Measurements from ENCODE around the gene SIGLEC1. TPM values are rescaled to one million over a fixed set of nuclear protein-coding genes. Genes with fewer than 3 reads are reported as not detected.

The SIGLEC1 gene
- polyA plus RNA-seq, 3 donors, result 0.58 to 0.72 (median 0.60) TPM

DNA sequence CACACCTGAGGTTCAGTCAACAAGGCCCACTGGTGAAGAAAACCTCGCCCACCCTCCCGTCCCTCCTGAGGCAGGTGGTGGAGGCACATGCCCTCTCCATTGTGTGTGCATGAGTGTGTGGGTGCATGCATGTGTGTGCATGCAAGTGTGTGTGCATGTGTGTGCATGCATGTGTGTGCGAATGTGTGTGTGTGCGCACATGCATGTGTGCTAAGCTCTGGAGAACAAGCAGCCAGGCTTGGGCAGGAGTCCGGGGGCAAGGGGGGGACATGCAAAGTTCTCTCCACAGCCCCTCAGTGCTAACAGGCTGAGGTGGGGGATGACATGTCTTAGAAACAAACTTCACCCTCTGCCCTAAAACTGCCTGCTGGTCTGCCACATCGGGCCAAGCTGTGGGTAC, 17.0 kb upstream of the SIGLEC1 start:
- DNase-seq (ENCODE audit: low read depth in 3 of 3, low spot score in 2 of 3), result no peak

DNA sequence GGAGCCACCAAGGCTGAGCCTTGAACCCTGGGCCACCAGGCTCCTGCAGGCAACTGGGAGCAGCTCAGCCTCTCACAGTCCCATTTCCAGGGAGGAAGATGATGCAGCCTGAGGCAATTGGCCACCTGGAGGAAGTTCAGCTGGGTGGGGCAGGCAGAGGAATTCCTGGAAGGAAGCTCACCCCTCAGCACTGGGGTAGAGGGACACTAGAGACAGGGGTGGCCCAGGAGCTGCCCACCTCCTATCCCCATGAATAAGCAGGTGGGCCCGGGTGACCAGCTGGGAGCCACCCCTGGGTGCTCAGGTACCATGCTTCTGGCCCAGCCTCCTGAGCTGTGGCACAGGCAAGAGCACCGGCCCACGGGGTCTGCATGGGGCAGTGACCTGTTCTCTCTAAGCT, 16.5 kb upstream of the SIGLEC1 start:
- DNase-seq (ENCODE audit: low read depth in 3 of 3, low spot score in 2 of 3), result no peak

DNA sequence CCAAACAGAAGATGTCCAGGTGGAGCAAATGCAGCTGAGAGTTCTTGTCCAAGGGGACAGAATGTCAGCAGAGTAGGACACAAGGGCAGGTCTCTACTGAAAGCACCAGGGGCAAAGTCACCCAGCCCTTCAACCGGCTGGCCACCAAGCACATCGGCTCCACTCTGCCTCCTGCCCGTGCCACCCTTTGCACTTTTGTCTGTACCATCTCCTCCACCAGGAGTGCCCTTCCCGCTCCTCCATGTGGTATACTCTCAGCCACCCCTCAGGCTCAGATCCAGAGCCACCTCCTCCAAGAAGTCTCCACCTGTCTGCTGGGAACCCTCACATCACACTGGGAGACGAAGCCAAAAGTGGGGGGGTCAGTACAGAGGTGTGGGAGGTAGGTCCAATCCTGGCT, 16.0 kb upstream of the SIGLEC1 start:
- DNase-seq (ENCODE audit: low read depth in 3 of 3, low spot score in 2 of 3), result no peak

DNA sequence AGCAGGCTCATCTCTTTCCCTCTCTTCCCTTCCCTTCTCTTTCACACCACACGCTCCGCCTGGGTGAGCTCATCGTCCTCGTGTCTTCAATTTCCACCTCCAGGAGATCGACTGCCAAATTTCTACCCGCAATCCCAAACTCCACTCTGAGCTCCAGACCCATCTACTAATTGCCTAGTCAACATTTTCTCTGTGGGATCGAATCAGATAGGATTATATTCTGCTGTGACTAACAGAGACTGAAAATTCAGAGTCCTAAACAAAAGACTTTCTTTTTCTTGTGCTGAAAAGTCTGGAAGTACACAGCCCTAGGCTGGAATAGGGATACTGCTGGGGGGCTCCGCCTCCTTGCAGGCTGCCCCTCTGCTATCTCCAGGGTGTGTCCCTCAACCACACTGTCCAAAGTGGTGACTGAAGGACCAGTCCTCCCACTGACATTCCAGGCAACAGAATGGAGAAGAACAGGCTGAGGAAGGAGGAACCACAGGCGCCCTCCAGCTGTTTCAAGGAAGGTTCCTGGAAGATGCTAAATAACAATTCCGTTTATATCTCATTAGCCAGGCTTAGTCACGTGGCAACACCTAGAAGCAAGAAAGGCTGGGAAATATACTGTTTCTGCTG, 15.1 kb upstream of the SIGLEC1 start:
- no peak for DNase-seq (ENCODE audit: low read depth in 3 of 3, low spot score in 2 of 3)

DNA sequence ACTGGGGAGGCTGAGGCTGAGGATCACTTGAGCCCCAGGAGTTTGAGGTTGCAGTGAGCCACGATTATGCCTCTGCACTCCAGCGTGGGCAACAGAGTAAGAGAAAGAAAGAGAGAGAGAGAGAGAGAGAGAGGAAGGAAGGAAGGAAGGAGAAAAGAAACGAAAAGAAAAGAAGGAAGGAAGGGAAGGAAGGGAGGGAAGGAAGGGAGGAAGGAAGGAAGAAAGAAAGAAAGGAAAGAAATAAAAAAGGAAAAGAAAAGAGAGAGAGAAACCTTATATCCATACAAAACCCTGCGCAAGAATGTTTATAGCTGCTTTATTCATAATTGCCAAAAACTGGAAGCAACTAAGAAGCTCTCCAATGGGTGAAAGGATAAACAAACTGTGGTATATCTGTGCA, 12.0 kb upstream of the SIGLEC1 start:
- DNase-seq (ENCODE audit: low read depth in 3 of 3, low spot score in 2 of 3), result no peak

DNA sequence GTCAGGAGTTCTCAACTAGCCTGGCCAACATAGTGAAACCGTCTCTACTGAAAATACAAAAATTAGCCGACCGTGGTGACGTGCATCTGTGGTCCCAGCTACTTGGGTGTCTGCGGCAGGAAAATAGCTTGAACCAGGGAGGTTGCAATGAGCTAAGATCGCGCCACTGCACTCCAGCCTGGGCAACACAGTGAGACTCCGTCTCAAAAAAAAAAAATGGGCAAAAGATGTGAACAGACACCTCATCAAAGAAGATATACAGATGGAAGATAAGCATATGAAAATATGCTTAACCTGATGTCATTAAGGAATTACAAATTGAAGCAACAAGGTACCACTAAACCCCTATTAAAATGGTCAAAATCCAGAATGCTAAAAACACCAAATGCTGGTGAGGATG, 10.9 kb upstream of the SIGLEC1 start:
- DNase-seq (ENCODE audit: low read depth in 3 of 3, low spot score in 2 of 3), result no peak

DNA sequence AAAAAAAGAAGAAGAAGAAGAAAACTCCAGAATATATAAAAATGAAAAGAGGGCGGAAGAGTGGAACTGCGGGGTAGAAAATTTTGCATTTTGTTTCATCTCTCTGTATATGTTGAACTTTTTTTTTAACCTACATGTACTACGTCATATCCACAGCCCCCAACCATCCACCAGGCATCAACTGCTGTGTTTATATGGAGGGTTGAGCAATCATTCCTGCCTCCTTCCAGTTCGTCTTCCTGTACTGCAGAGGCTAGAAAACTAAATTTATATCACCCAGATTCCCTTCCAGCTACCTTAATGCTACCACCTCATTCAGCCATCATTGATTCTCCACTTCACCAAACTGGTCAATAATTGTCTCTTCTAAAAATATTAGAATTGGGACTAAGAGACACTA, 9.5 kb upstream of the SIGLEC1 start:
- DNase-seq (ENCODE audit: low read depth in 3 of 3, low spot score in 2 of 3), result no peak

DNA sequence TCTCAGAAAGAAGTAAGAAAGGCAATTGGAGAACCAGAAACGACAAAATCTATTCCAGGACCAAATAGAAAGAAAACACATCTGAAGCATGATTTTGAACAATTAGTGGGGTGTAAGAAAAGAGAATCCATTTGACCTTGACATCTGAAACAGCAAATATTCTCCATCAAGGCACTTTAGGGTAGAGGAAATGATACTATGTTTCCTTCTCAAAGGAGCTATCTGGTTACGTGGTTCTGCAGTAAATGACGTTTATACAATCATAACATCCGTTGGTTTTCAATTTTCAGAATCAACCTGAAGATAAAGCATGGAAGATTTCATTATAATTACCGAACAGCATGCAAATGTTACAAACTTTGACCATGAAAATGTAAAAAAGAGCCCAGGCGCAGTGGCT, 8.2 kb upstream of the SIGLEC1 start:
- DNase-seq (ENCODE audit: low read depth in 3 of 3, low spot score in 2 of 3), result no peak

DNA sequence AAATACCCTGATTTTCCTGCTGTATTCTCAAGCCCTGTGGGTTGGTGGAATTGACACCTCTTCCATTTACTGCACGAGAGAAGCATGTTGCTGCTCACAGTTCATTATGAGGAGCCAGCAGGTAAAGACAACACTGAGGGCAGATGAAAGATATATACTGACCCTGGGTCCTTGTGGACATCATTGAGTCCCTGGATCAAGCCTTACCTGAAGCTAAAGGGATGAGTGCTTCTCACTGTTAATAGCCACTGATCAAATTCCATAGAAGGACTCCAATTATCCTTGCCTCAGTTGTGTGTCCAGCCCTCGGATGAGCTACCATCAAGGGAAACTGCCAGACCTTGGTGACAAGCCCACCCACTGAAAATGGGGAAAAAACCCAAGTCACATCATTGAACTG, 7.7 kb upstream of the SIGLEC1 start:
- DNase-seq (ENCODE audit: low read depth in 3 of 3, low spot score in 2 of 3), result no peak

DNA sequence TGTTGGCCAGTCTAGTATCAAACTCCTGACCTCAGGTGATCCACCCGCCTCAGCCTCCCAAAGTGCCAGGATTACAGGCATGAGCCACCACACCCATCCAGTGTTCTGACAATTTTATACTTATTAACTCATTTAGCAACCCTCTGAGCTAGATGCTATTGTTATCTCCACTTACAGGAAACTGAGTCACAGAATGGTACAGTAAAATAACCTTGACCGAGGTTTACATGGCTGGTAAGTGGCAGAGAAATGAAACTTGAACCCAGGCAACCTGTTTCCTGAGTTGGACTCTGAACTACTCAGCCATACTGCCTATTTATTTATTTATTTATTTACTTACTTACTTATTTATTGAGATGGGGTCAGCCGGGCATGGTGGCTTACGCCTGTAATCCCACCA, 6.6 kb upstream of the SIGLEC1 start:
- DNase-seq (ENCODE audit: low read depth in 3 of 3, low spot score in 2 of 3), result no peak

DNA sequence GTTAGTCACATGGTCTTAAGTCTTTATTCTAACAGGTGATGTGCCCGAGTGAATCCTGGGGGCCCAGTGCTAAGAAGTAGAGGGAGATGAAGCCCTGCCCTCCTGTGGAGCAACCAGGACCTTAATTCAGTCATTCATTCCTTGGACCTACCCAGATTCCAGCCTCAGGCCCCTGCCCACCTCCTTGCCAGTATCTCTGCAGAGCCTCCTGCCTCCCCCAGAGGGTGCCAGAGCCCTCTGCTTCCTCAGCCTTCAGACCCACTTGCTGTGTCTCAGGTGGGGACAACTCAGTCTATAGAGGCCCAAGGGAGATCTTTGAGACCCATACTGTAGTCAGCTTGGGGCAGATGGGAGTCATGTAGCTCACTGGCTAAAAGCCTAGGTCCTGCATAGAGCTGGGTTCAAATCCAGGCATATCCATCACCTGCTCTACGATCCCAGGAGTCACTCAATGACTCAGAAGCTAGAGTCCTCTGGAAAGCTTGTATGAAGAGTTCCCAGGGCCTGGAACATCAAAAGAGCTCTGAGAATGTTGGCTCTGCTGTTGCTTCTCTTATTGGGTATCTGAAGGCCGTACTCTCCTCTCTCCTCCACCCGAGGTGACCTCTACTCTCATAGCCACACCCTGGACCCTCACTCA, 3.9 kb upstream of the SIGLEC1 start:
- DNase-seq (ENCODE audit: low read depth in 3 of 3, low spot score in 2 of 3), result peak in 1 of 3 donors; percentile 34

DNA sequence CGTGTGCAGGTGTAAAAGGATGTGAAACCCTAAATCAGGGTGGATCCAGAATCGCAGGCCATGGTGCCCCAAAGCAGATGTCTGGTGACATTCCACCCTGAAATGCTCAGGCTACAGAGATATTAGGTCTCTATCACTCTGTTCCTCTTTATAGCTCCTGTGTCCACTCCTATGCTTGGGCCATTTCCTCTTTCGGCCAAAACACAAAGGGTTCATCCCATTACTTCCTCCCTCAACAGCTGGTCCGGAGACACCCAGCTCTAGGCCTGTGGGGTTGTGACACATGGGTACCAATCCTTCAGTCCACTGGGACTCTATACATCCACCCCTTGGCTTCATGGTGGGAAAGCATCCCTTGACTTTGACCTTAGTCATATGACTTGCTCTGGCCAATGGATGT, 1.7 kb upstream of the SIGLEC1 start:
- no peak for DNase-seq (ENCODE audit: low read depth in 3 of 3, low spot score in 2 of 3)

DNA sequence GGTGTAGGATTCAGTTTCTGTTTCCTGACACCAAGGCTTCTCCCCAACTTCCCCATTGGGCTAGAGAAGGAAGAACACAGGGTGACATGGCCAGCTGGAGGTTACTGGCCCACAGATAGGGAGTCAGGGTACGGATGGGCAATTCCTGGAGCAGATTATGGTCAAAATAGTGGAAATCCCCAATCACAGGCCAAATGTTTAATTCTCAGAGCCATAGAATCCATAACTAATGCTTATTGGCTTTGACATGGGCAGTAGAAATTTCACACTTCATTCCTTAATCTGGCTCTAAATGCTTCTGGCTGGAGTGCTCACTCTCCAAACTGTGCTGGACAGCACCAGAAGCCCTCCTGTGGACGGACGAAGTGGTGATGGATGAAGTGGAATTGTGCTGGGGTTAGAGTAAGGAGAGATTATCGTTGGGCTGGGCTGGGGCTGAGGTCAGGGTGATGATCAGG, 887 bp downstream of the SIGLEC1 start:
- no peak for DNase-seq (ENCODE audit: low read depth in 3 of 3, low spot score in 2 of 3)

DNA sequence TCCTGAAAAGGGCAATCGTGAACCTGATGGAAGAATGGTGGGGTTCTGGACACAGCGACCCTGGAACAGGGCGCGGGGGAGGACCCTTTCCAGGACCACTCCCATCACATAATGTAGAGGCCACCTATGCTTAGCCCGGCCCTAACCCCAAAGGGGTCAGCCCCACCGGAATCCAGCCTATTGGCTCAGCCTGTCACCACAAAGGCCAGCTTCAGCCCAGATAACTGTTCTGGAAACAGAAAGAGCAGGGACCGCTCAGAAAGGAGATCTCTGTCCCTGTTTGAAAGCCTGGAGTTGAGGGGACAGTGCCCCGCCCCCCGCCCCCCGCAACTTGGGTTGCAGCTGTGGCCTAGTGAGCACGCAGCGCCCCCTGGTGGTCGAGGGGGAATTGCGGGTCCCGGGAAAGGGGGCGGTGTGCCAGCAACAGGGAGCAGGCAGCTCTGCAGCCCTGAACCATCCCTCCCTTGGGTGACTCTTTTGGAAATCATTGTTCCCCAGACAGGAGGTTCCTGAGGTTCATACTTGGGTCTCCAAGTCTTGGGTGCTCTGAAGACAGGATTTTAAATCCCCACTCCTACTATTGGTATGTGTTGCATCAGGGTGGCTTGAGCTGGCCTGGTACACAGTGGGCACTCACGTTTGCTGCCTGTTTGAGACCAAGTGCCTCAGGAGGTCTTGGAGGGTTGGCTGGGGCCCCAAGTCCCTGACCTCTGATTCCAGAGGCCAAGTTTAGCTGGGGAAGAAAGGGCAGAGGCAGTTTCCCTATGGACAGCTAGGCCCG, 1.5 kb downstream of the SIGLEC1 start:
- no peak for DNase-seq (ENCODE audit: low read depth in 3 of 3, low spot score in 2 of 3)

DNA sequence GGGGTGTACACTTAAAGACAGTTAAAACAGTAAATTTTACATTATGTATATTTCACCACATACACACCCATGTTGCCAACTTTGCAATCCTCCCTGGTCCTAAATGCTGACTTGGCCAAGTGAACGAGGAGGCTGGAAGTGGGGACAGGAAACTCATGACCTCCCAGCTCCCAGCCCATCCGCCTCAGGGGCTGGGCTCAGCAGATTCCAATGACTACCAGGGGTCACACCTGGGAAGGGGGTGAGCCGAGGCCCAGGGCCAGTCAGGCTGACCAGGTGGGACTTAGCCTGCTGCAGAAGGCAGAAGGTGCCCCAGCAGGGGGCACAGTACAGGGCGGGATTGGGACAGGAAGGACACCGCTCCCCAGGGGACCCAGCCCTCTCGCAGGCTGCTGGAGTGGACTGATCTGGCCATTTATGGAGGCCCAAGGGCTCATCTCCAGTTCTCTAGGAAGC, 2.4 kb downstream of the SIGLEC1 start:
- no peak for DNase-seq (ENCODE audit: low read depth in 3 of 3, low spot score in 2 of 3)

DNA sequence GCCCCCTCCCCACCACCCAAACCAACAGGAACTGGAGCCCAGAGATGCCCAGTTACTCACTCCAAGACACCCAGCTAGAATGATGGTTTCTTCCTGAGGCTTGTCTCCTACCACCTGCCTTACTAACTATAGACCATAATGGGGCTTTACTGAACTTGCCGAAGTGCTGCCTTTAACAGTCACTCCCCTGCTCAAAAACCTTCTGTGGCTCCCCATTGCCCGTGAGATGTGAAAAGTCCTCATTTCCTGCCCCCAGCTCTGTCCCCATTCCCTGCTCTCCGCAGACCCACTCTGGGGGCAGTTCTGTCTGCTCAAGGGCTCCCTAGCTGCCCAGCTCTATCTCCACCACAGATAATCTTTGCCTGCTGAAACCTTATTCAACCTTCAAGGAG, 4.9 kb downstream of the SIGLEC1 start:
- no peak for DNase-seq (ENCODE audit: low read depth in 3 of 3, low spot score in 2 of 3)

DNA sequence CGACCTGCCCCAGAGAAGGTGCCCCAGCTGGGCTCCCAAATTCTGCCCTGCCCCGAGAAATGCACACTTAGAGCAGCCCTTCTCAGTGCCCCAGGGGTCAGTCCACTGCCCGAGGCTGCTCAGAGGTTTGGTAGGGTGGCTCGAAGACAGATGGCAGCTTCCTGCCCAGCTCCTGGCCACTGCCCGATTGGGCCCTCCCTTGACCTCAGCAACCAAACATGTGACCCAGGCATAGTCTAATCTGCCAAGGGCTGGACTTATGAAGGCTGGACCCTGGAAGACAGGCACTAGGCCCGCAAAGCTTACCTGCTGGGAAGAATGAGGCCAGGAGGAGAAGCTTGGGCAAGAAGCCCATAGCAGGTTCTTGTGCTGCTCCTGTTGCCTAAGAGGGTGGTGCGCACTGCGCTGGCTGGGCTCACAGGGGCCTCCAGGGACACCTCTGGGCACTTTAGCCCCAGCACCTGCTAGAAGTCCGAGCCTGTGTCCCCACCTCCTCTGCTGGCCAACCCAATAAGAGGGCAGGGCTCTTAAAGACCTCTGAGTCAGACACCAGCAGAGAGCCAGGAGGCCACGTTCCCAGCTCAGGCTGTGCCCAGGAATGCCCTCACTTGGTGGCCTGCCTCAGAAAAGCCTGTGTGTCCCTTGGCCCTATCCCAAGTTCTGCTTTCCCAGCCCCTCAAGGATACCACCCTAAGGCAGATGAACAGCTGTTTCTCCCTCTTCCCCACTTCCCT, 5.5 kb downstream of the SIGLEC1 start:
- no peak for DNase-seq (ENCODE audit: low read depth in 3 of 3, low spot score in 2 of 3)

DNA sequence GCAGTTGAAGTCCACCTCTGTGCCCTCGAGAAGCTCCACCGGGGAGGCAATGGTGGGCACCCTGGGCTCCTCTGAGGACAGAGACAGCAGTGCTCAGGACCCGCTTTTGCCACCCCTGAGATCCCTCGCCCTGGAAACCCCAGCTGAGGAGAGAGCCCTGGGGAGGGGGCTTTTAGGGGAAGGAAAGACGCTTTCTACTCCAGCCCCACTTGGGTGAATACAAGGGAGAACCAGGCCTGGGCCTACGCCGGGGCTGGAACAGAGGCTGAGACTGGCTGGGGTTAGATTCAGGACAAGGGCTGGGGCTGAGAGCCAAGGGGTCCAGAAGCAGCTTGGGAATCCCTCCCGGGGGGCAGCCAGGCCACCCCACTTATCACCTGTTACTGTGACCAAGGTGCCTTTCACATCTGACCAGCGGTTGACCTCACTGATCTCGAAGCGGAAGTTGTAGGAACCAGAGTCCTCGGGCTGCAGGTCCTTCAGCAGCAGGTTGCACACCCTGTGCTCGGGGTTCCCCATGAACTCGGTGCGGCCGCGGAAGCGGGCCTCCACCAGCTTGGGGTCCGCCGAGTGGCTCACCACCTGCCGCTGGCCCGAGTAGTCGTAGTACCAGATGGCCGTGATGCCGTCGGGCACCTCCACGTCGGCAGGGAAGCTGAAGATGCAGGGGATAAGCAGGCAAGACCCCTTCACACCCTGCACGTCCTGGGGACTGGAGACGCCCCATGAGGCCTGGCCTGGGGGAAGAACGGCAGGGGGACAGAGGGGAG, 6.2 kb downstream of the SIGLEC1 start:
- no peak for DNase-seq (ENCODE audit: low read depth in 3 of 3, low spot score in 2 of 3)

DNA sequence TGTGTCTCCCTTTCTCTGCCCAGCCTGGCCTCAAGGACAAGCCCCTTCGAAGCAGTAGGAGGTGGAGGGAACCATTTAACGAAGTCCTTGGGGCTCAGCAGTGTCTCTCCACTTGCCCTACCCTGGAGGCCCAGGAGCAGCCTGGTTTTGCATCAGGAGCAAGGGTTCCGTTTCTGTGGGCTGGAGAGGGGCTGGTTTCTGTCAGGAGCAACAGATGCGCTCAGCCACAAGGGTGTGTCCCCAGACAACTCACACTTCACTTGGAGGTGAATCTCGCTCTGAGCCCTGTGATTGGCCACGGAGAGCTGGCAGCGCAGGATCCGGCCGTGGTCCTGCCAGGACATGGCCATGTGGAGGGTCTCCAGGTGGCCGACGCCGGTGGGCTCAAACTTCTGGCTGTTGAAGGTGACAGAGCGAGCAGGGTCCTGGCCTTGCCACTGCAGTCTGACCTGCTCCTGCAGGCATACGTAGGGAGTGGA, 6.9 kb downstream of the SIGLEC1 start:
- no peak for DNase-seq (ENCODE audit: low read depth in 3 of 3, low spot score in 2 of 3)

DNA sequence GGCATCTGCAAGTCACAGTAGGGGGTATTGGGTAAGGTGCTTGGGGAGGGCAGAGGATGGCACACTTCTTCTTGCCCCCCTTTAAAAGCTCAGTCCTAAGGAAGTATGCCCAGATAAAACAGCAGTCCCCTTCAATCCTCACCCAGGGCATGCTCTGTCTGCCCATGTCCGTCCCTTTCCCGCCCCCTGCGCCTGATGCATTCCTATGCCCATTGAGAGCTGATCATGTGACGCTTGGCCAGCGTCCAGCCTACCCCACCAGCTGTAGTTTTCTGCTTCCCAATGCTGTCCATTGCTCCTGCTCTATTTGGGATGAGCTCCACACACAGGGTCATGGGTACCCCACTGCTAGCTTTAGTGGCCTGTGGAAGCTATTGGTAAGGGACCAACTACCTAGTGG, 8.3 kb downstream of the SIGLEC1 start:
- DNase-seq (ENCODE audit: low read depth in 3 of 3, low spot score in 2 of 3), result no peak
